Measurements from ENCODE around the gene RAD23A.
"Not testable (repeated sequence)": the region's sequence is repeated elsewhere in the genome, so short reads cannot be mapped to it uniquely, and the experiment has no call there.

Gene RAD23A

GRCh38 chr19:12955996-12956395 is 10.3 kb downstream of the RAD23A start:
- DNase-seq: no peak

GRCh38 chr19:12956446-12957388 is 11.1 kb downstream of the RAD23A start, which contains the start of gene GADD45GIP1:
Gene GADD45GIP1 (minus strand): TSS chr19:12957223. CDS start chr19:12957212, 11 bp downstream.
- peak; percentile 48 for DNase-seq

GRCh38 chr19:12957389-12957952 is 11.8 kb downstream of the RAD23A start:
- DNase-seq: not testable (repeated sequence)

- no peak for DNase-seq
Observed at GRCh38 chr19:12959481-12959880, 13.8 kb downstream of the RAD23A start.

- peak; percentile 40 for DNase-seq
Observed at GRCh38 chr19:12965017-12965811, 19.6 kb downstream of the RAD23A start.

GRCh38 chr19:12965812-12966135 is 20.1 kb downstream of the RAD23A start:
- no peak for DNase-seq

GRCh38 chr19:12967907-12968306 is 22.2 kb downstream of the RAD23A start:
- no peak for DNase-seq

- no peak for DNase-seq
Observed at GRCh38 chr19:12969292-12969988, 23.8 kb downstream of the RAD23A start, which contains the start of gene DAND5. Gene DAND5 (plus strand): TSS chr19:12969576. CDS start chr19:12969661, 85 bp downstream.

GRCh38 chr19:12970070-12970820 is 24.6 kb downstream of the RAD23A start:
- no peak for DNase-seq

GRCh38 chr19:12973236-12973635 is 27.6 kb downstream of the RAD23A start:
- no peak for DNase-seq

- no peak for DNase-seq
Observed at GRCh38 chr19:12974301-12975220, 28.9 kb downstream of the RAD23A start.

- DNase-seq: no peak
Observed at GRCh38 chr19:12975221-12975741, 29.6 kb downstream of the RAD23A start.

GRCh38 chr19:12976109-12976508 is 30.4 kb downstream of the RAD23A start:
- not testable (repeated sequence) for DNase-seq

GRCh38 chr19:12979974-12980373 is 34.3 kb downstream of the RAD23A start:
- no peak for DNase-seq

- no peak for DNase-seq
Observed at GRCh38 chr19:12982648-12983047, 37.0 kb downstream of the RAD23A start.

- no peak for DNase-seq
Observed at GRCh38 chr19:12983091-12983490, 37.4 kb downstream of the RAD23A start.

GRCh38 chr19:12983542-12984142 is 38.0 kb downstream of the RAD23A start:
- peak; percentile 65 for DNase-seq

GRCh38 chr19:12984143-12984627 is 38.5 kb downstream of the RAD23A start:
- DNase-seq: no peak

- DNase-seq: no peak
Observed at GRCh38 chr19:12984683-12985048, 39.0 kb downstream of the RAD23A start.
